GM21515 (cell line): ENCODE results near the gene CTAG1B.
"Not testable (repeated sequence)": the region's sequence is repeated elsewhere in the genome, so short reads cannot be mapped to it uniquely, and the experiment has no call there.

ENCODE experiments used
- ATAC-seq: cut with Tn5 transposase; IDR thresholded peaks from one replicate; pipeline ENCODE4 v1.9.1; 2021; ENCODE audit not compliant: unreplicated experiment

Gene CTAG1B

DNA sequence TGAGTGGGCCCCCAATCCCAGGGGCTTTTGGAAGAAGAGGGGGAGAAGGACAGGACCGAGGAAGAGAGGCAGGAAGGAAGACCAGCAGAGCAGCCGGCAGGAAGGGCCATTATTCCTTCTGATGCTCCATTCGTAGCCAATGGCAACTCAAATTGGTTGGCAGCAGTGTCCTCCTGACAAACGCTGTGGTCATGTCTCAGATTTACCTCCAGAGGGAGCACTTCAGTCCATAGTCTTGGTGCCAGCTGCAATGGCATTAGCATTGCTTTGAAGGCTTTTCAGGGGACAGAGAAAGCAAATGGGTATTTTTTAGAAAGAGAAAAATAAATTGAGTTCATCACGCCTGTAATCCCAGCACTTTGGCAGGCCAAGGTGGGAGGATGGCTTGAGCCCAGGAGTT lies 9.9 kb upstream of the CTAG1B start:
- ATAC-seq = not testable (repeated sequence)

- ATAC-seq = not testable (repeated sequence)
These were observed 1.8 kb upstream of the CTAG1B start for GRCh38 chrX:154620767-154621414.

- ATAC-seq = not testable (repeated sequence)
These were observed 5.5 kb downstream of the CTAG1B start for GRCh38 chrX:154613586-154613985.

- not testable (repeated sequence) for ATAC-seq
These were observed 7.9 kb downstream of the CTAG1B start for GRCh38 chrX:154611146-154611545.

DNA sequence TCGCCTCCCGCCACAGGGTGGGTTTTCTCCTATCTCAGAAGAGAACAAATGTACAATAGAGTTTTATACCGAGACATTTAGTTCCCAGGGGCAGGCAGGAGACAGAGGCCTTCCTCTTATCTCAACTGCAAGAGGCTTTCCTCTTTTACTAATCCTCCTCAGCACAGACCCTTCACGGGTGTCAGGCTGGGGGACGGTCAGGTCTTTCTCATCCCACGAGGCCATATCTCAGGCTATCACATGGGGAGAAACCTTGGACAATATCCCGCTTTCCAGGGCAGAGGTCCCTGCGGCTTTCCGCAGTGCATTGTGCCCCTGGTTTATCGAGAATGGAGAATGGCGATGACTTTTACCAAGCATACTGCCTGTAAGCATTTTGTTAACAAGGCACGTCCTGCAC lies 10.3 kb downstream of the CTAG1B start:
- not testable (repeated sequence) for ATAC-seq

DNA sequence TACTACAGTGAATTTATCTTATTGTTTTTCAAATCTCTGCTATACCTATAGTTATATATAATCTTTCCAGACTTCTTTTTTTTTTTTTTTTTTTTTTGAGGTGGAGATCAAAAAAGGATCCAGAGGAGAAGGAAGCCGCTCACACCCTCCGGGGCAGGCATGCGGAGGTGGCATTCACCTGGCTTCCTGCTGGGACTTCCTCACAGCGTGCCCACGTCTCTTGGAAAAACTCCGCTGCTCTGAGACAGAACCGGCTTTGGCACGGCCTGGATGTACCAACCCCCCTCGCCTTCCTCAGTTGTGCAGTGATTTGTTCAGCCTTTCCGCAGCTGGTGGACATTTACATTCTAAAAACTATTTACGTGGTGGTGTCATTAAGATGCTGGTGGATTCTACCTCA lies 11.1 kb downstream of the CTAG1B start:
- not testable (repeated sequence) for ATAC-seq

GRCh38 chrX:154607370-154607769 lies 11.7 kb downstream of the CTAG1B start:
- no peak for ATAC-seq

GRCh38 chrX:154605566-154605965 lies 13.5 kb downstream of the CTAG1B start:
- no peak for ATAC-seq

DNA sequence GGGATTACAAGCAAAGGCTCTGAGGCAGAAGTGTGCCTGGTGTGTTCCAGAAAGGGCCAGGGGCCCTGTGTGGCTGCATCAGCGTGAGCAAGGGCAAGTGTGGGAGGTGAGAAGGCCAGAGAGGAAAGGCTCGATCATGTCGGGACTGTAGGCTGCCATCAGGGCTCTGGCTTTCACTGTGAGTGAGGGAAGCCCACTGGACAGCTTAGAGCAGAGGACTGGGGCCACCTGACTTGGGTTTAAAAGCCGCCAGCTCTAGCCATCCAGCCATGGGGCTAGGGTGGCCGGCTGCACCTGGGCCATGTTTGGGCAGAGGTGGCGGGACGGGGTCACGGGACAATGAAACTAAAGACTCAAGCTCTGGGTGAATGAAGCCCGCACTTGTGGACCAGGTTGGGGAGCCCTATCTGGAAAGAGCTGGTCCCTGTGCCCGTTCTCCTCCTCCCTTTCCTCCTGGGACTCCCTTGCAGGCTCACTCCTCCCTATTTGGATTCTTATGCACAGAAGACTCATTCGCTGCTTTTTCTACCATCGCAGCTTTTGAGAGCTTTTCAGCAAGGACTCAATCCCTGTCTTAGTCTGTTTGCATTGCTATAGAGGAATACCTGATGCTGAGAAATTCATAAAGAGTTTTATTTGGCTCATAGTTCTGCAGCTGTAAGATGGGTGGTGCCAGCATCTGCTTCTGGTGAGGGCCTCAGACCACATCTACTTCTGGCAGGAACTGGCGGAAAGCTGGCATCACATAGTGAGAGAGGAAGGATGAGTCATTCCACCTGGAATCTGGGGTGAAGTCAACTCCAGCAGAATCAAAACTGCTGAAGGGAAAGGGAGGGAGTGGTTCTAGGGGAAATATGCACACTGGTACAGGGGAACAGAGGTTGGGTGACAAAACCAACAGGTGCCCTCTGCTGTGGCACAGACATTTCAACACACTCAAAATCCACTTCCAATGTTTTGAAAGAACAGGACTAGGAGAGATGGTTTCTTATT lies 15.3 kb downstream of the CTAG1B start:
- no peak for ATAC-seq

GRCh38 chrX:154602766-154603437 lies 16.2 kb downstream of the CTAG1B start:
- ATAC-seq = no peak

GRCh38 chrX:154602226-154602625 lies 16.9 kb downstream of the CTAG1B start:
- ATAC-seq = no peak

DNA sequence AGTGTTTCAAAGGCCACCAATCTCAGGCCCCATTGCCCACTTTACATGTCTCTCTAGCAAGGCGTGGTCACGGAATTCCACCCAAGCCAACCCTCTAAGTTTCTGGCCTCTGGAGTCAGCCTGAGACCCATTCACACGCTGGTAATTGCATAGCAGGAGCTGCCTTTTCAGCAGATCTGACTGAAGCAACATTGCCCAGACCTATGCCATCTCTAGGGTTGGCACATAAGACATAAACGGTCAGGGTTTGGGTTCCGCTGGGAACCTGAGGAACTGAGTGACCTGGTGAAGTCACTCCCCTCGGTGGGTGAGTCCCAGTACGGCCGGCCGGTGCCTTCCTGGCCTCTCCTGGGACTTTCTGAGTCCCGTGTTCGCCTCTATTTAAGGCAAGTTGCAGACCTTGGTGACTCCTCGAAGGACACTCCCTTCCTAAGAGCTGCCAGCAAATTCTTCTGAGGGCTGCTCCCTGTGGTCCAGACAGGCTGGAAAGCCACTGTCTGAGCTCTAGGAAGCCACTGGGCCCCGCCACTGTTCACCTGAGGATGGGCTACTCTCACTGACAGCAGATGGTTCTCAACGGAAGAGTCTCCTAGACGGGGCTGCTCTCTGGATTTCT lies 18.2 kb downstream of the CTAG1B start:
- no peak for ATAC-seq

DNA sequence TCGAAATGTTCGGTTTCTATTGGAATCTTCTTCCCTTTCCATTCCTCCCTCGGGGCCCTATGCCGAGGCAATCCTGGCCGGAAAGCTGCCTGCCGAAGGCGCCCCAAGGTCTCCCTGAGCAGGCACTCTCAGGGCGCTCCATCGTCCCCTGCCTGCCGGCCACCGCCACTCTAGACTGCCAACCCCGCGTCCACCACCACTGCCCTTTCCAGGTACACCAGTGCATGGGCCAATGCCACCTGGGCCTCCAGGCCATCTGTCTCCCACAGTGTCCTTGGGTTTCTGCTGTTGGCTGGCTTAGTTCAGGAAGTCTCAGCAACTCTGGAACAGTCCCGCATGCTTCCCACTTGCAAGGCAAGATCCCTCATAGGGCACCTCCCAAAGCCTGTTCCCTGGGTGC lies 19.6 kb downstream of the CTAG1B start:
- no peak for ATAC-seq

DNA sequence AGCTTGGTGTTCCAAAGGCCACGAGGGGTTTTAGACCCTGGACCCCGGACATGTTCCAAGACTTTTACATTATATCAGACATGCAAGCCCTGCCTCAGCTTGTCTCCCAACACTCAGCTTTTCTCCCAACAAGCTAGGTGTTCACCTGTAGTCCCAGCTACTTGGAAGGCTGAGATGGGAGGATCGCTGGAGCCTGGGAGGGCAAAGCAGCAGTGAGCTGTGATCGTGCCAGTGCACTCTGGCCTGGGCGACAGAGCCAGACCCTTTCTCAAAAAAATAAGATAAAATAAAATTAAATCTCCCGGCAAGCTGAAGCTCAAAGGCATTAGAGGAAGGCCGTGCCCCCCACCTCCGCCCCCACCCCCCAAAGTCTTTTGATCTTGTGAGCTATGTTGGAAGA lies 20.4 kb downstream of the CTAG1B start:
- ATAC-seq = no peak

DNA sequence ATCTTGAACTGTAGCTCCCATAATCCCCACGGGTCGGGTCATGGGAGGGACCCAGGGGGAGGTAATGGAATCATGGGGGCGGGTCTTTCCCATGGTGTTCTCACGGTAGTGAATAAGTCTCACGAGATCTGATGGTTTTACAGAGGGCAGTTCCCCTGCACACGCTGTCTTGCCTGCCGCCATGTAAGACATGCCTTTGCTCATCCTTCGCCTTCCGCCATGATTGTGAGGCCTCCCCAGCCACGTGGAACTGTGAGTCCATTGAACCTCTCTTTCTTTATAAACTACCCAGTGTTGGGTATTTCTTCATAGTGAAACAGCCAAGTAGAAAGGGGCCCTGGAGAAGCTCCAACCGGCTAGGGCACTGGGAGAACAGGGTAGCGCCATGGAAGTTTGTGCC lies 21.9 kb downstream of the CTAG1B start:
- ATAC-seq = no peak

- no peak for ATAC-seq
These were observed 22.7 kb downstream of the CTAG1B start for GRCh38 chrX:154596290-154596929.

DNA sequence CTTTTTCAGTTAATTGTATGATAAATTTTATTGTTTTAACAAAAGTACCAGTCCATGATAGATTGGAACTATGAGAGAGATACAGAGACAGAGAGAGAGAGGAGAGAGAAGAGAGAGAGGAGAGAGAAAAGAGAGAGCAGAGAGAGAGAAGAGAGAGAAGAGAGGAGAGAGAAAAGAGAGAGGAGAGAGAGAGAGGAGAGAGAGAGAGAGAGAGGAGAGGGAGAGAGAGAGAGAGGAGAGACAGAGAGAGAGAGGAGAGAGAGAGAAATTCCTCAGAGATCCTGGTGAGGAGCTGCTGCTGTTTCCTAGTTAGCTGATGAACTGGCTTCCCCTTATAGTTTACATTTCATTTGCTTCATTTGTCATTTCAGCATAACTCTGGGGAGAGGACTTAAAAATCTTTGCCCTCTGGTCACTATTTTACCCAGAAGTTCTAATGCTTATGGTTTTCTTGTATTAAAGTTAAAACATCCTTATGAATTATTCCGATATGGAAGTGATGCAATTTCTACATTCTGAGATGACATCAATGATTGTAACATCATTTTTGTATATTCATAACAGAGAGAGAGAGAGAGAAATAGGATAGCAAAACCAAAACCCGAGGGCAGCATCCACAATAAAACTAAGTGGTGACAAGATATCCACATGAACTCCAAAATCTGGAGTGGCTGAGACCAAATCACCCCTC lies 23.4 kb downstream of the CTAG1B start:
- ATAC-seq = no peak

DNA sequence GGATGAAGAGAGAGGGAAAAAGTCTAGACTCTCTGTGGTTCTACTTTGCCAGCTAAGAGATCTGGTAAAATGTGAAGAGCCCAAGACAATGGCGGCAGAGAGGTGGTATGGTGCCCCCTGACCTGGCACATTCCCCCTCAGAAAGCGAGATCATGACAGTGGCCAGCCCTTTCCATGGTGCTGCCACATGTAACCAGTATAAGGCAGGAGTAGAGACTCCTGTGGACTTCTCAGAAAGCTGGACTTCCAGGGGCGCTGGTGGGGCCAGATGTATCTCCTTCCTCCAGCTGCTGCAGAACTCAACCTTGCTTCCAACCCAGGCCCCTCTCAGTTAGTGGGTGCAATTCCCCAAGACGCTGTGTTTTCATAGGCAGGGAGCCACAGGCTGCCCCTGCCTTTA lies 24.6 kb downstream of the CTAG1B start:
- ATAC-seq = no peak

DNA sequence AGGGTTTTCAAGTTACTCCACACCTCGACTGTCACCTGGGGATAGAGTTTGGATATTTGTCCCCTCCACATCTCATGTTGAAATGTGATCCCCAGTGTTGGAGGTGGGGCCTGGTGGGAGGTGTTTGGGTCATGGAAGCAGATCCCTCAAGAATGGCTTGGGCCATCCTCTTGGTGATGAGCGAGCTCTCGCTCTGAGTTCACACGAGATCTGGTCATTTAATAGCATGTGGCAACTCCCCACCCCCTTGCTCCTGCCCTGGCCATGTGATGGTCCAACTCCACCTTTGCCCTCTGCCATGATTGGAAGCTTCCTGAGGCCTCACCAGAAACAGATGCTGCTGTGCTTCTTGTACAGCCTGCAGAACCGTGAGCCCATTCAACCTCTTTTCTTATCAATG lies 25.9 kb downstream of the CTAG1B start:
- ATAC-seq = no peak

DNA sequence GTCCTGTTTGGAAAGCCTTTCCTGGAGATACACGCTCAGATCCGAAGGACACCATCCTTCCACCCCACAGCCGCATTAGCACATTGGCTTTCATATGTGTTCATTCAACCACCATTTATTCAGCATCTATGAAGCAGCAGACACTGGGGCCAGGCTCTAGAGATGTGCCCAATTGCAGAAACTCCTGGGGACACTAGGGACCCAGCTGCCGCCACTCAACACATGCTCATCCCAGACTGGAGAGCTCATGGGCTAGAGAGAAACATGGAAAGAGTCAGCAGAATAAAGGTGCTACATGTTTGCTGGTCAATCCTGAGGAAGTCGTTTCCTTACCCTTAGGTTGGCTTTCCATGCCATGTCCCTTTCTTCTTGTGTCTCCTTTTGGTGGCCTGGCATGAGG lies 26.6 kb downstream of the CTAG1B start:
- ATAC-seq = no peak
